ENCODE results near the gene MCFD2. TPM values are rescaled to one million over a fixed set of nuclear protein-coding genes. Genes with fewer than 3 reads are reported as not detected.

Gene MCFD2
- total and polyA plus RNA-seq, 3 donors from 2014 or later: 65.4 to 74.5 (median 67.6) TPM

- no peaks in the 10 kb centered on the region for H3K4me1 ChIP-seq
- H3K9me3 ChIP-seq: no peaks in the 10 kb centered on the region
- 90 to 92% methylated on average over 3 of the region's 3 CpGs for WGBS, 2 donors
- no peak overlapping the region for H3K4me3 ChIP-seq
- no peaks in the 10 kb centered on the region for H3K36me3 ChIP-seq (ENCODE audit: low read depth, missing control alignments)
- no peaks in the 10 kb centered on the region for H3K27me3 ChIP-seq
- TF ChIP-seq CTCF (IDR thresholded peaks at IDR 0.05): no peak
- no peak for TF ChIP-seq POLR2A (IDR thresholded peaks at IDR 0.05)
- no peak overlapping the region for H3K27ac ChIP-seq
- intact Hi-C loops (cut with DNase I; ENCODE audit: low total_unique reads): no loop called here
- DNase-seq: no peak
Observed at GRCh38 chr2:46893269-46893939, 22.2 kb downstream of the MCFD2 start.

- intact Hi-C loops (cut with DNase I; ENCODE audit: low total_unique reads): no loop called here
- Histone ChIP-seq H3K27me3 (no peaks in the 10 kb centered on the region), H3K27ac (no peak overlapping the region), H3K9me3 (no peaks in the 10 kb centered on the region), H3K4me1 (no peaks in the 10 kb centered on the region), H3K4me3 (no peak overlapping the region), H3K36me3 (ENCODE audit: low read depth, missing control alignments) (no peaks in the 10 kb centered on the region)
- no peak for TF ChIP-seq POLR2A (IDR thresholded peaks at IDR 0.05)
- TF ChIP-seq CTCF (IDR thresholded peaks at IDR 0.05): no peak
- DNase-seq: no peak
- 93 to 97% methylated on average over 8 of the region's 8 CpGs for WGBS, 2 donors
Observed at GRCh38 chr2:46891956-46892553, 23.6 kb downstream of the MCFD2 start.

DNA sequence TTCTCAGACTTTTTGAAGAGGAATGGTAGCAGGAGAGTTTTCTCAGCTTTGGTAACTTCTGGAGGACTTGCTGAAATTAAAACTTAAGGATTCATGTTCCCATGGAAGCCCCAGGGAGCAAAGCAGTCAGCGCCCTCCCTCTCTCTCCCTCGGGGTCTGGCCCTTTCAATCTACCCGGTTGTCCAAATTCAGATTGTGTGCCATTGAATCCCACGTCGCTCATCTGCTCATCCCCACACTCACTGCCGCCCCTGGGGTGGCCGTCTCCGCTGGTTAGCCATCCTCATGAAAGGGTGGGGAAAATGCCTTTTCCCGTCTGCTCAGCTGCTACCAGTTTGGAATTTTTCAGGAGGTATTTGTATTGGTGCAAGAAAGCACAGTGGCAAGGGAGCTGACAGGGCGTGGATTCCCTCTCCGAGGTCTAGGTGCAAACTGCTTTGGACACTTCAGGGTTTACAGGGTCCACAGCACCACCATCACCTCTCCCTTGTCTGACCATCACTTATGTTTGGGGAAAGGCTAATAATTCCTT, 27.1 kb downstream of the MCFD2 start:
- WGBS, 2 donors: 73 to 80% methylated on average over 11 of the region's 11 CpGs
- no peak for TF ChIP-seq POLR2A (IDR thresholded peaks at IDR 0.05)
- no peak for TF ChIP-seq CTCF (IDR thresholded peaks at IDR 0.05)
- Histone ChIP-seq H3K9me3 (no peaks in the 10 kb centered on the region), H3K27ac (no peak overlapping the region), H3K4me3 (no peak overlapping the region), H3K4me1 (no peaks in the 10 kb centered on the region), H3K36me3 (ENCODE audit: low read depth, missing control alignments) (no peaks in the 10 kb centered on the region), H3K27me3 (no peaks in the 10 kb centered on the region)
- DNase-seq: no peak
- intact Hi-C loops (cut with DNase I; ENCODE audit: low total_unique reads): no loop called here

DNA sequence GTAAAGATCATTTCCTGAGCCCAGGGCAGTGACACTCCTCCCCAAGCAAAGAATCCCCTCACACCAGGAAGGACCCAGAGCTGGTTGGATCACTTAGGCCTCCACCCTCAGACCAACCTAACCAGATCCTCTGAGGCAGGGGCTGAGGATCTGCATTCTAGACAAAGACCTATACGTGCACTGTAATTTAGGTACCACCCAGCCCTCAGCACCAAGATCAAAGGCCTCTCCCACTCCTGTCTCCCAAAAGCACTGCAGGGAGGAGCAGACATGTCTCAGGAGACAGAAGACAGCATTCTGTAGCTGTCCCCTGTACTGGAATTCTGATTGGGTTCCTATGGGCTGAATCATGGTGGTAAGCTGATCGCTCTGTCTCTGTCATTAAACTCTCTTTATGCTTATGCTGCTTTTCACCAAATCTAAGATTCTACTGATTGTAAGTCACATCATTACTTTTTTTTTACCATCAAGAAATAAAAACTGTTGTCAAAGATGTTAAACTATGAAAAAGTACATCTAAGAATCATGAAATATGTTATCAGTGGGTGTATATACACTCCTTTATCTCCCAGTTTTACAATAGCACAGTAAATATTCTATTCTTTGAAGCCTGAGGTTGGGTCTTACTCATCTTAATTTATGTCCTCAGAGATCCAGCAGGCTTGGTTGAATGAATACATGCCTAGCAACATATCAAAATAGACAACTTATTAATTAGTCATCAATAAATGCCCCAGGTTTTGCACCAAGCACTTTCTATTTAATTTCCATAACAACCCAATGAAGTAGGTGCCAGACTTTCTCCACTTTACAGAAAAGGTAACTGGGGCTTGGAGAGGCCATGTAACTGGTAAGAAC, 28.3 kb downstream of the MCFD2 start:
- no peaks in the 10 kb centered on the region for H3K9me3 ChIP-seq
- intact Hi-C loops (cut with DNase I; ENCODE audit: low total_unique reads): no loop called here
- no peaks in the 10 kb centered on the region for H3K36me3 ChIP-seq (ENCODE audit: low read depth, missing control alignments)
- TF ChIP-seq POLR2A (IDR thresholded peaks at IDR 0.05): no peak
- TF ChIP-seq CTCF (IDR thresholded peaks at IDR 0.05): no peak
- no peak overlapping the region for H3K27ac ChIP-seq
- H3K4me1 ChIP-seq: no peaks in the 10 kb centered on the region
- no peaks in the 10 kb centered on the region for H3K27me3 ChIP-seq
- no peak overlapping the region for H3K4me3 ChIP-seq
- 97 to 98% methylated on average over 2 of the region's 2 CpGs for WGBS, 2 donors
- DNase-seq: no peak

Measured in testis (tissue), 3 donors.